ENCODE data around the gene HDAC10. TPM values are rescaled to one million over a fixed set of nuclear protein-coding genes. Genes with fewer than 3 reads are reported as not detected.

Gene HDAC10
- total RNA-seq, 4 donors from 2014 or later = 36.4 to 60.7 (median 45.7) TPM

DNA sequence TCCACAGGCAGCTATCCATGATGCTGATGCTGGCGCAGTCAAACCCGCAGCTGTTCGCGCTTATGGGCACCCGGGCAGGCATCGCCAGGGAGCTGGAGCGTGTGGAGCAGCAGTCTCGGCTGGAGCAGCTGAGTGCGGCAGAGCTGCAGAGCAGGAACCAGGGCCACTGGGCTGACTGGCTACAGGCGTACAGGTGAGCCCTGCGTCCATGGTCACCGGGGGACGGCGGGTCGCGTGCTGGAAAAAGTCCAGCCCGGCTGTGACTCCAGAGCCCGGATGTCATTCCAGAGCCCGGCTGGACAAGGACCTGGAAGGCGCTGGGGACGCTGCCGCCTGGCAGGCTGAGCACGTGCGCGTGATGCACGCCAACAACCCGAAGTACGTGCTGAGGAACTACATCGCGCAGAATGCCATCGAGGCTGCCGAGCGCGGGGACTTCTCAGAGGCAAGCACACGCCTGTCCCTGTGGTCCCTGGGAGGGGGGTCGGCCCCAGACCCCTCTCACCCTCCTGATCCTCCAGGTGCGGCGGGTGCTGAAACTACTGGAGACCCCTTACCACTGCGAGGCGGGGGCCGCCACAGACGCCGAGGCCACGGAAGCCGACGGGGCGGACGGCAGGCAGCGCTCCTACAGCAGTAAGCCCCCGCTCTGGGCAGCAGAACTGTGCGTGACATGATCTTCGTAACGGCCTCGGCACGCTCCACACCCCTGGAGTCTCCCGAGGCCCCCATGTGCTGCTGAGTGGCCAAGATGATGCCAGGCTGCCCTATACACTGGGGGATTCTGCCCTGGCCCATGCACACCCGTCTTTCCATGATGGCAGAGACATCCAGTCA, 34.2 kb downstream of the HDAC10 start:
- intact Hi-C loops (cut with DNase I; ENCODE audit: low total_unique reads) = no loop called here
- 95 to 97% methylated on average over 48 to 50 of the region's 57 CpGs for WGBS, 2 donors
- TF ChIP-seq POLR2A (IDR thresholded peaks at IDR 0.05) = no peak
- TF ChIP-seq, protein P1, sequence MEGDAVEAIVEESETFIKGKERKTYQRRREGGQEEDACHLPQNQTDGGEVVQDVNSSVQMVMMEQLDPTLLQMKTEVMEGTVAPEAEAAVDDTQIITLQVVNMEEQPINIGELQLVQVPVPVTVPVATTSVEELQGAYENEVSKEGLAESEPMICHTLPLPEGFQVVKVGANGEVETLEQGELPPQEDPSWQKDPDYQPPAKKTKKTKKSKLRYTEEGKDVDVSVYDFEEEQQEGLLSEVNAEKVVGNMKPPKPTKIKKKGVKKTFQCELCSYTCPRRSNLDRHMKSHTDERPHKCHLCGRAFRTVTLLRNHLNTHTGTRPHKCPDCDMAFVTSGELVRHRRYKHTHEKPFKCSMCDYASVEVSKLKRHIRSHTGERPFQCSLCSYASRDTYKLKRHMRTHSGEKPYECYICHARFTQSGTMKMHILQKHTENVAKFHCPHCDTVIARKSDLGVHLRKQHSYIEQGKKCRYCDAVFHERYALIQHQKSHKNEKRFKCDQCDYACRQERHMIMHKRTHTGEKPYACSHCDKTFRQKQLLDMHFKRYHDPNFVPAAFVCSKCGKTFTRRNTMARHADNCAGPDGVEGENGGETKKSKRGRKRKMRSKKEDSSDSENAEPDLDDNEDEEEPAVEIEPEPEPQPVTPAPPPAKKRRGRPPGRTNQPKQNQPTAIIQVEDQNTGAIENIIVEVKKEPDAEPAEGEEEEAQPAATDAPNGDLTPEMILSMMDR (IDR thresholded peaks at IDR 0.05) = no peak
- no peak overlapping the region for H3K4me3 ChIP-seq (ENCODE audit: low read depth, poor library complexity, severe bottlenecking)
- no peak for DNase-seq (ENCODE audit: low spot score in 2 of 2)

DNA sequence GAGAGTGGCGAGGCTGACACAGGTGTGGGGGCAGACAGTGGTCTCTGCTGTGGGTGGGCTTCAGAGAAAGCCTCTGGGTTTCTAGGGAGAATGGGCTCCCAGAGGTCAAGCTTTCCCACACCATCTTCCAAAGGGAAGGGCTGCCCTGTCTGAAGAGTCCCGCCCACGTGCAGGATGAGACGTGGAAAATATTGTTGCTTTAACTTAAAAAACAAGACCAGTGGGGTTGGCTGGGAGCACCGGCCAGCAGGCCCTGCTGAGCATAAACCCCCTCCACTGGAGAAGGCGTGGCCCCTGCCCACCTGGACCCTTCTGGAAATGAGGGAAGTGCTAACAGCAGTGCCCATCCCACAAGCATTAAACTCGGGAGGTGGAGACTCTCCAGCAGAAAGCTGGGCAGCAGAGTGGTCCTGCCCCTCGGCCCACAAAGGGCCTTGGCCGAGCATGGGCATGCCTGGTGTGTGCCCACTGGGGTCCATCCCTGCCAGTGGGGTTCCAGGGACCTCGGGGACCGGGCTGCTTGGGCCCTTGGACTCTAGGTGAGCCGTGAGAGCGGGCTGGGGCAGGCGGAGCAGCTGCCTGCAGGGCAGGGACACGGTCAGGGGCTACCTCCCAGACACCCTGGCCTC, 34.9 kb downstream of the HDAC10 start:
- intact Hi-C loops (cut with DNase I; ENCODE audit: low total_unique reads) = no loop called here
- no peak for TF ChIP-seq POLR2A (IDR thresholded peaks at IDR 0.05)
- TF ChIP-seq, protein P1 (IDR thresholded peaks at IDR 0.05) = no peak

DNA sequence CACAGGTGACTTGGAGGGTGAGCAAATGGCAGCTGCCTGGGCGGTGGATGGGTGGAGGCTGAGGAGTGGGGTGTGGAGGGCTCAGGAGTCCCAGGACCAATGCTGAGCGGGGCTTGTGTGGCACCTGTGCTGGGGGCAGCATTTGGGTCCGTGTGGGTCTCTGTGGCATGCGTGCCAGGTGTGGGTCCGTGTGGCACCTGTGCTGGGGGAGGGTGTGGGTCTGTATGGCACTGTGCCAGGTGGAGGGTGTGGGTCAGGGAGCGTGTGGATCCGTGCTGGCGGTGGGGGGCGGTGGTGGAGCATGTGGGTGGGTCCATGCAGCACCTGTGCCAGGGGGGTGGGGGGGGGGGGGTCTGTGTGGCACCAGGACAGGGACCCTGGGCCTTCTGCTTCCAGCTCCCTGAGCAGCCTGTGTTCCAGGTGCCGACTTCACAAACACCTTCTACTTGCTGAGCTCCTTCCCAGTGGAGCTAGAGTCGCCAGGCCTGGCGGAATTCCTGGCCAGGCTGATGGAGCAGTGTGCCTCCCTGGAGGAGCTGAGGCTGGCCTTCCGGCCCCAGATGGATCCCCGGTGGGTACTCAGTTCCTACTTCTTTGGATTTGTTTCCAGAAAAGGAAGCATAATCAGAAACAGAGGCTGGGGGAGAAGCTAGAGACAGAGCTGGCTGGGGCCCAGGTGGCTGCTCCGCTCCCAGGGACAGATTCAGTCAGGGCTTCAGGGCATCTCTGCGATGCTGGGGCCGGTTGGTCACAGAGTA, 35.6 kb downstream of the HDAC10 start:
- no peak for DNase-seq (ENCODE audit: low spot score in 2 of 2)
- 55 to 60% methylated on average over 15 to 17 of the region's 17 CpGs for WGBS, 2 donors
- intact Hi-C loops (cut with DNase I; ENCODE audit: low total_unique reads) = no loop called here
- no peak overlapping the region for H3K4me3 ChIP-seq (ENCODE audit: low read depth, poor library complexity, severe bottlenecking)
- TF ChIP-seq, protein P1 (IDR thresholded peaks at IDR 0.05) = no peak
- TF ChIP-seq POLR2A (IDR thresholded peaks at IDR 0.05) = no peak

More for the DNA sequence above, 34.9 kb downstream of the HDAC10 start:
- DNase-seq (ENCODE audit: low spot score in 2 of 2) = no peak
- 82 to 86% methylated on average over 15 of the region's 15 CpGs for WGBS, 2 donors
- no peak overlapping the region for H3K4me3 ChIP-seq (ENCODE audit: low read depth, poor library complexity, severe bottlenecking)

DNA sequence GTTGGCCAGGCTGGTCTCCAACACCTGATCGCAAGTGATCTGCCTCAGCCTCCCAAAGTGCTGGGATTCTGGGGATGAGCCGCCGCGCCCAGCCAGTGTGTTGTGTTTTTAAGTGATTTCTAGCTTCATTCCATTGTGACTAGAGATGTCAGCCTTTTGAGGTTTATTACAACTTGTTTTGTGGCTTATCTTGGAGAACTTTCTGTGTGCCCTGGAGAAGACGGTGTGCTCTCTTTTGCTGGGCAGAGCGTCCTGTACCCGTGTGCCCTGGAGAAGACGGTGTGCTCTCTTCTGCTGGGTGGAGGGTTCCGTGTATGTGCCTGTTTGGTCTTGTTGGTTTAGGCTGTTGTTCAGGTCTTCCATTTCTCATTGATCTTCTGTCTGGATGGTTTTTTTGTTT, 37.8 kb downstream of the HDAC10 start:
- DNase-seq (ENCODE audit: low spot score in 2 of 2) = no peak
- 93 to 96% methylated on average over 9 of the region's 9 CpGs for WGBS, 2 donors
- intact Hi-C loops (cut with DNase I; ENCODE audit: low total_unique reads) = no loop called here
- TF ChIP-seq, protein P1 (IDR thresholded peaks at IDR 0.05) = no peak
- TF ChIP-seq POLR2A (IDR thresholded peaks at IDR 0.05) = no peak
- no peak overlapping the region for H3K4me3 ChIP-seq (ENCODE audit: low read depth, poor library complexity, severe bottlenecking)

DNA sequence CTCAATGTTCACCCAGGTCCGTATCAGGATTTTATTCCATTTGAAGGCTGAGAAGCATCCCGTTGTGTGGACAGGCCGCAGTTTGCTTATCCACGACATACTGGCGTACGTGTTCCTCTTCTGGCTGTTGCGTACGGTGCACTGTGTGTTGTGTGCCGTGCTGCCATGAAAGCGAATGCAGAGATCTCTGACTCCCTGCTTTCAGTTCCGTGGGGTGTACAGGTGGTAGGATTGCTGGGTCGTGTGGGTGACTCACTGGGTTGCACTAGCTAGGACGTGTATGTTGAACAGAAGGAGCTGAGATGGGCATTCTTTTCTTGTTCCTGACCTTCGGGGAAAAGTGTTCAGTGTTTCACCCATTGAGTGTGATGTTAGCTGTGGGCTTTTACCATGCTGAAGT, 39.9 kb downstream of the HDAC10 start:
- intact Hi-C loops (cut with DNase I; ENCODE audit: low total_unique reads) = no loop called here
- WGBS, 2 donors = 88% methylated on average over 14 of the region's 14 CpGs
- no peak overlapping the region for H3K4me3 ChIP-seq (ENCODE audit: low read depth, poor library complexity, severe bottlenecking)
- TF ChIP-seq, protein P1 (IDR thresholded peaks at IDR 0.05) = no peak
- no peak for TF ChIP-seq POLR2A (IDR thresholded peaks at IDR 0.05)
- DNase-seq (ENCODE audit: low spot score in 2 of 2) = no peak
